Umbilical cord (tissue), 2 donors: ENCODE data around the gene PRRT2. TPM values are rescaled to one million over a fixed set of nuclear protein-coding genes. Genes with fewer than 3 reads are reported as not detected.
"Not testable (repeated sequence)": the region's sequence is repeated elsewhere in the genome, so short reads cannot be mapped to it uniquely, and the experiment has no call there.

Experiments used
- DNase-seq: peaks from one replicate; pipeline ENCODE4 v3.0.0-alpha.2; 2015; ENCODE audit warnings: low spot score
- total RNA-seq: library from RNA; depleted of rRNA; stranded (reverse); fragments of >200 nt; gene quantifications from one replicate; pipeline ENCODE4 v1.2.3, GENCODE V29; 2014; ENCODE audit warnings: low replicate concordance; ENCODE audit not compliant: insufficient read depth

PRRT2 gene
- total RNA-seq, 1 donor from 2014 or later: 7.9 TPM

GRCh38 chr16:29790949-29791844, 20.8 kb upstream of the PRRT2 start:
- DNase-seq: no peak

- no peak for DNase-seq
Measured at GRCh38 chr16:29791845-29792807, 19.9 kb upstream of the PRRT2 start.

DNA sequence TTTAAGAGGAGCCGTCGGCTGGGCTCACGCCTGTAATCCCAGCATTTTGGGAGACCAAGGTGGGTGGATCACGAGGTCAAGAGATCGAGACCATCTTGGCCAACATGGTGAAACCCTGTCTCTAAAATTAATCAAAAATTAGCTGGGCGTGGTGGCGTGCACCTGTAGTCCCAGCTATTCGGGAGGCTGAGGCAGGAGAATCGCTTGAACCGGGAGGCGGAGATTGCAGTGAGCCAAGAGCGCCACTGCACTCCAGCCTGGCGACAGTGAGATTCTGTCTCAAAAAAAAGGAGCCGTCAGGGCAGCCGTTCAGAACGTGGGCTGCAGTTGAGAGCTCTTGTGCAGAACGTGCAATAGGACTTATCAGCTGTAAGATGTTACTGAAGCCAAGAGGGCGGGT, 18.8 kb upstream of the PRRT2 start:
- not testable (repeated sequence) for DNase-seq

DNA sequence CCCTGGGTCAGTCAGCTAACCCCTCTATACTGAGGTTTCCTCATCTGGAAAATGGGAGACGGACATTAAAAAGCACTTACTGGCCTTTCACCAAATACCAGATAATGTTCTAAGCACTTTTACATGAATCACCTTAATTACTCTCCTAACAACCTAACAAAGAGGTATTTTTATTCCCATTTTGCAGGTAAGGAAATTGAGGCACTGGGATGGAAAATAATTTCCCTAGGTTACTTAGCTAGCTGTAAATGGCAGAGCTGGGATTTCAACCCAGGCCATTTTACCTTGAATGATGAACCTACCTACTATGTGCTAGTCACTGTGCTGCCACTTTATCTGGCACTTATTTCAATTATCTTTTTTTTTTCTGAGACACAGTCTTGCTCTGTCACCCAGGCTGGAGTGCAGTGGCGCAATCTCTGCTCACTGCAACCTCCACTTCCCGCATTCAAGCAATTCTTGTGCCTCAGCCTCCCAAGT, 17.7 kb upstream of the PRRT2 start:
- no peak for DNase-seq

DNA sequence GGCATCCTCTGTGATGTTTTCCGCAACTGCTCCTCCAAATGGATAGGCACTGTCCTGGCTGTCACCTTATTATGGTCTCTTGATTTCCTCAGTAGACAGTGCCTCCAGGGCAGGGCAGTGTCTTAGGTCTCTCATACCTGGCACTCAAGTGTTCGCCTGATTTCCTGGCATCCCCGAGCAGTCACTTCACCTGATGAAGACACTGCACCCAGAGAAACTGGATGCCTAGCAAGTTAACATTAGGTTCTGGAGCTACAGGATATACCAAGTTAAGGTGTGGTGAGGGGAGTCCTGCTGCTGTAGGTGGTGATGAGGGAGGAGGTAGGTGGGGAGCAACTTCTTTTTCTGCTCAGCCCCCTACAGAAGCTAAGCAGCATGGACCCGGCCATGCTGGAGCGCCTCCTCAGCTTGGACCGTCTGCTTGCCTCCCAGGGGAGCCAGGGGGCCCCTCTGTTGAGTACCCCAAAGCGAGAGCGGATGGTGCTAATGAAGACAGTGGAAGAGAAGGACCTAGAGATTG, 9.5 kb upstream of the PRRT2 start:
- no peak for DNase-seq

GRCh38 chr16:29804020-29804419, 8.0 kb upstream of the PRRT2 start:
- DNase-seq: no peak

GRCh38 chr16:29804455-29805231, 7.3 kb upstream of the PRRT2 start:
- DNase-seq: peak; percentile 35

- peak; percentile 98 for DNase-seq
Measured at GRCh38 chr16:29805232-29806098, 6.5 kb upstream of the PRRT2 start.

DNA sequence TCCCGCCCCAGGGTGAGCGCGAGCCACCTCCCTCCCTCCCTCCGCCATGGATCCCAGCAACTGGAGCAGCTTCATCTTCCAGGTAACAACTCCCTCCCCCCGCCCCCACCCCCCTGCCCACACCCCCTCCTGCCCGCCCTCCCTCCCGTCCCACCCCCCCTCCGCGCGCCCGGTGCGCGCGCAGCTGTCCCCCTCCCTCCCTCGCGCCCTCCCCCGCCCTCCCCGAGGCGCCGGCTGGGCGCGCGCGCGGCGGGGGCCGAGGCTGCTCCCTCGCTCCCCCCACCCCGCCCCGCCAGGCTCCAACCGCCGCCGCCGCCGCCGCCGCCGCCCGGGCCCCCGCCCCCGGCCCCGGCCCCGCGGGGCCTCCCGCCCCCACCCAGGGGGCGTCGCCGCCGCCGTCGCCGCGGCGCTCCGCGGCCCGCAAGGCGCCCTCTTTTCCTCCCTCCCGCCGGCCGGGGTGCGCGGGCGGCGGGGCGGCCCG, 5.9 kb upstream of the PRRT2 start, which contains the start of gene MAZ:
Gene MAZ, plus strand, starts transcription at position 431 of the 481 bp plus-strand sequence. CDS start 173 bp downstream, outside the sequence.
- DNase-seq: no peak

GRCh38 chr16:29806641-29807425, 5.2 kb upstream of the PRRT2 start:
- peak; percentile 71 for DNase-seq

DNA sequence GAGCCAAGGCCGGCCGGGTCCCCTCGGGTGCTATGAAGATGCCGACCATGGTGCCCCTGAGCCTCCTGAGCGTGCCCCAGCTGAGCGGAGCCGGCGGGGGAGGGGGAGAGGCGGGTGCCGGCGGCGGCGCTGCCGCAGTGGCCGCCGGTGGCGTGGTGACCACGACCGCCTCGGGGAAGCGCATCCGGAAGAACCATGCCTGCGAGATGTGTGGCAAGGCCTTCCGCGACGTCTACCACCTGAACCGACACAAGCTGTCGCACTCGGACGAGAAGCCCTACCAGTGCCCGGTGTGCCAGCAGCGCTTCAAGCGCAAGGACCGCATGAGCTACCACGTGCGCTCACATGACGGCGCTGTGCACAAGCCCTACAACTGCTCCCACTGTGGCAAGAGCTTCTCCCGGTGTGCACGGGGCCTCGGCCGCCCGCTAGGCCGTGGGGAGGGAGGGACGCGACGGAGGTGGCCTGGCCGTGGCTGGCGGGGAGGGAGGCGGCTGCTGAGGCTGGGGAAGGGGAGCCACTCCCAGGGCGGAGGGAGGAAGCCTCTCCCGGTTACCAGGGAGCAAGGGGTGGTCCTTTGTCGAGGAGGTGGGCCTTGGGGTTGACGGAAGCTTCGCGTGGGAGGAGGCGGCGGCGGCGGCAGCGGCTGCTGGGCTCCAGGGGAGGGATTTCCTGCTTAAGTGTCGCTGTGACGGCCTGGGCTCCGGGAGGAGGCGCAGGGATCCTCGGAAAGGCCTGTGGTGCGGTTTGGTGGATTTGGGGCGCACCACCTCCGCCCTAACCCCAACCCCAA, 4.4 kb upstream of the PRRT2 start:
- peak; percentile 96 for DNase-seq

DNA sequence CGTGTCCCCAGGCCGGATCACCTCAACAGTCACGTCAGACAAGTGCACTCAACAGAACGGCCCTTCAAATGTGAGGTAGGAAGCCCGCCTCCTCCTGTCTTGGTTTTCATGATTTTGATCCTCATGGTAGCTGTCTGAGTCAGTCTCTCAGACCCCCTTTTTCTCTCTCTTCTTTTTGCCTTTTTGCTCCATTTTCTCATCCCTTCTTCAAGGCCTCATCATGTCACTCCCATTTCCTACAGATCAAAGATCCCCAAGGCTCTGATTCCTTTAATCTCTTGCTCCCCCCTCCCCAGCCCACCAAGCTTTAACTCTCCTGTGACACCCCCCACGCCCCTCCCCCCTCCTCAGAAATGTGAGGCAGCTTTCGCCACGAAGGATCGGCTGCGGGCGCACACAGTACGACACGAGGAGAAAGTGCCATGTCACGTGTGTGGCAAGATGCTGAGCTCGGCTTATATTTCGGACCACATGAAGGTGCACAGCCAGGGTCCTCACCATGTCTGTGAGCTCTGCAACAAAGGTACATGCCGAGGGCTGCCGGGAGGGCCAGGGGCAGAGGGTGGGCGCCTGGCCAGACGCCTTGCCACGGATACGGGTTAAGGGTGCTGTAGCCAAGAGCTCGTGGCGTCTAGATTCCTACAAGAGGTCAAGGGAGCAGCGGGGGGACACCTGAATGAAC, 3.6 kb upstream of the PRRT2 start:
- no peak for DNase-seq

- DNase-seq: no peak
Measured at GRCh38 chr16:29809031-29809747, 2.8 kb upstream of the PRRT2 start.

- DNase-seq: peak; percentile 43
Measured at GRCh38 chr16:29809850-29810698, 1.9 kb upstream of the PRRT2 start.

- DNase-seq: no peak
Measured at GRCh38 chr16:29810699-29811169, 1.3 kb upstream of the PRRT2 start.
